GM12801 (cell line): ENCODE measurements around the gene BANP.

ENCODE experiments used
- CTCF ChIP-seq: IDR thresholded peaks from one replicate; pipeline ENCODE4 v1.5.1; 2011; ENCODE audit warnings: control low read depth; ENCODE audit not compliant: insufficient read length; ENCODE audit errors: extremely low read depth

Gene BANP

GRCh38 chr16:88120812-88121211, 169.6 kb downstream of the BANP start:
- TF ChIP-seq CTCF, result no peak

- no peak for TF ChIP-seq CTCF
Observed at GRCh38 chr16:88121886-88122580, 170.8 kb downstream of the BANP start.
